Pulmonary artery endothelial cell (primary cell): ENCODE data around the gene NIP7. TPM values are rescaled to one million over a fixed set of nuclear protein-coding genes. Genes with fewer than 3 reads are reported as not detected.

Experiments
- DNase-seq: peaks from one replicate; pipeline ENCODE4 v3.0.0-alpha.2; 2011; ENCODE audit warnings: low read depth, low spot score
- total RNA-seq: library from RNA; depleted of rRNA; stranded (reverse); fragments of >200 nt; gene quantifications from 2 replicates; pipeline ENCODE4 v1.2.3, GENCODE V29; 2014

NIP7 gene
- total RNA-seq, 1 donor from 2014 or later: 39.8 TPM

DNA sequence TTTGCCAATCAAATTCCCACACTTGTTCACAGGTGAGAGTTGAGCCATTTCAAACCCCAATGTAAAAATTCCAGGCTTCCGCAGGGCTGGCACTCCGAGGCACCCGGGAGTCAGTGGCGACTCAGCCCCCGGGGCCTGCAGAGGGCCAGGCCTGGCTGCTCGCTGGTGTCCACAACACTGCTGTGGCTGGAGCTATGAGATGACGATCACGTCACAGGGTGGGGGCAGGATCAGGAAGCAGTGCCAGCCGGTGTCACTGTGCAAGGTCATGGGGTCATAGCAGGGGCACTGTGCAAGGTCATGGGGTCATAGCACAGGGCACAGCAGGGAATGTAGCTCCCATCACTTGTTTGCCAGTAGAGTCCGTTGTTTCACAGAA is 20.7 kb upstream of the NIP7 start:
- DNase-seq: no peak

DNA sequence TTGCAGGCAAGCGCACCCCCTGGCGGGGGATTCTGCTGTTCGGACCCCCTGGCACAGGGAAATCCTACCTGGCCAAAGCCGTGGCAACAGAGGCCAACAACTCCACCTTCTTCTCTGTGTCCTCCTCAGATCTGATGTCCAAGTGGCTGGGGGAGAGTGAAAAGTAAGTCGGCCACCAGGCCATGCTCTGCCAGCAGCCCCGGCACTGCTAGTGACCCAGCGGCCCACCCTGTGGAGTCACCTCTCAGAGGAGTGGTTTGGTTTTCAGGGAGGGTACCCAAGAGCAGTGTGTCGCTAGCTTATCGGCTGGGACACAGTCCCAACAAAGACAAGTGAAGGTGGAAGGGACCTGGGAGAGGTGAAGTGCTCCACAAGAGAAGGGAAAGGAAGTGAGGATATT is 20.2 kb upstream of the NIP7 start:
- DNase-seq: no peak

DNA sequence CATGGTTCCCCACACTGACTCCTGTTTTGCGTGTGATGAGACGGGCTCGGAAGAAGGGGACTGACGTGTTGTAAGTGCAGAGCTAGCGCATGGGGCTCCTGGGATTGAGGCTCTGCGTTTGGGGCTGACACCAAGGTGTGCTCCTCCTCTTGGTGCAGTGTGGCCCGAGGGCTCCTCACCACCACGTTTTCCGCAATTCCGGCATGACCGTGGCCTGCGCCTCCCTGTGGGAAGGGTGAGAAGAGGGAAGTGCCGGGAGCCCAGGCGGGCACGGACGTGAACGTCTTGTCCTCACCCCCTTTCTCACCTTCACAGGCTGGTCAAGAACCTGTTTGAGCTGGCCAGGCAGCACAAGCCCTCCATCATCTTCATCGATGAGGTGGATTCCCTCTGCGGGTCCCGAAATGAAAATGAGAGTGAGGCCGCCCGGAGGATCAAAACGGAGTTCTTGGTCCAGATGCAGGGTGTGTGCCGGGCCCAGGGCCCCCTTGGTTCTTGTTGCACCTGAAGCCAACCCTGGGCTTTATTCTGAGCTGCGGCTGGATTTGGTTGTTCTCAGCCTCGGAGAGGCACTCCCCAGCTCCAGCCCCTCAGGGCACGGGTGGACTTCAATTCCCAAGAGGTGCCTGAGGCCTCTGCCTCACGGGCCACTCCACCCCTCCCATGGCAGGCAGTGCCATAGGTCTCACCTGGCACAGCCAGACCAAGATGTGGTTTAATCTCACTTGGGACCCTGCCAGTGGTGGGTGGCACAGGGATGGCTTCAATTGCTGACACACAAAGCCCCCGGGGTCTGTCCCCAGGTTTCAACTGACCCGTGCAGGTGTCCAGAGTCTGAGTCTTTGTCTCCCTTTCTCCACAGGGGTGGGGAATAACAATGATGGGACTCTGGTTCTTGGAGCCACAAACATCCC is 19.5 kb upstream of the NIP7 start:
- DNase-seq: no peak

DNA sequence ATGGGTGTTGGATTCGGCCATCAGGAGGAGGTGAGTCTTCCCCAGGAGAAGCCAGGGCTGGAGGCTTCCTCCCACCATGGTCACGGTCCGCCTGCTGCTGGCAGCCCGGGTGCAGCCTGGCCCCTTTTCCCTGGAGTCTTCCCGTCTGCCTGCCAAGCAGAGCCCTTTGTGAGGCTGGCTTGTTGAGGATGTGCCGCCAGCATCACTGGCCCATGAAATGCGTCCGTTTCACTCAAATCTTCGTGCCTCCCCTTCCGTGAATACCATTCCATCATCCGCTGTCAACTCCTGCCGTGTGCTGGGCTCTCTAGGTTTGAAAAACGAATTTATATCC is 18.9 kb upstream of the NIP7 start:
- no peak for DNase-seq

DNA sequence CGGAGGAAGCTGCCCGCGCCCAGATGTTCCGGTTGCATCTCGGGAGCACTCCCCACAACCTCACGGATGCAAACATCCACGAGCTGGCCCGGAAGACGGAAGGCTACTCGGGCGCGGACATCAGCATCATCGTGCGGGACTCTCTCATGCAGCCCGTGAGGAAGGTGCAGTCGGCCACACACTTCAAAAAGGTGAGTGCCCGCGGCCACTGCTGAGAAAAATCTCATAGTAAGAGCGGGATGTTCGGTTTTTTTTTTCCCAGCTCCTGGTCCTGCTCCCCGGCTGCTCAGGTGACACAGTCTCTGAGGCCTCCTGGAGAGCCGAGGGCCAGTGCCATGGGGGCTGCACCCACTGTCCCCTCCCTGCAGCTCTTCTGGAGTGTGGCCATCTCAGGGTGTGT is 18.5 kb upstream of the NIP7 start:
- no peak for DNase-seq

DNA sequence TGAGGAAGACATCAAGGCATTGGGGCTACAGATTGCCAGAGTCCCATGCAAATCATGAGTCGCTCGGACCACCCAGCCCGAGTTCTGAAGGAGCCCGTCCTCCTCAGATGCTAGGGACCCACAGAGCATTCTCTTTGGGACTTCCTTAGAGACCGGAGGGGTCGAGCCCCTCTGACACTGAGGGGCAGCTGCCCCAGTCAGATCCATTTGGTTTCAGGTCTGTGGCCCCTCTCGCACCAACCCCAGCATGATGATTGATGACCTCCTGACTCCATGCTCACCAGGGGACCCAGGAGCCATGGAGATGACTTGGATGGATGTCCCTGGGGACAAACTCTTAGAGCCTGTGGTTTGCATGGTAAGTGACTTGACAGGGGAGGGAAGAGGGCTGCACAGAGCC is 17.2 kb upstream of the NIP7 start:
- no peak for DNase-seq

DNA sequence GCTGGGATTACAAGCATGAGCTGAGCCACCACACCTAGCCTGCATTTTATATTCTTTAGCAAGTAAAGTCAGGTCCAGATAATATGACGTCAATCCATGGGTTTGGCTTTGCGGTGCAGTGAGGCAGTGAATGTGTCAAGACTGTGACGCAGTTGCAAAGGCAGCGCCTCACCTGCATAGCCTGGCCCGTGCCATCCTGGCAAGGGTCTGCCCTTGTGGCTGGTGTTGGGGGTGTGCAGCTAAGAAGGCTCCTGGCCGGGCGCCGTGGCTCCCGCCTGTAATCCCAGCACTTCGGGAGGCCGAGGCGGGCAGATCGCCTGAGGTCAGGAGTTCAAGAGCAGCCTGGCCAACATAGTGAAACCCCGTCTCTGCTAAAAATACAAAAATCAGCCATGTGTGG is 16.2 kb upstream of the NIP7 start:
- DNase-seq: no peak

DNA sequence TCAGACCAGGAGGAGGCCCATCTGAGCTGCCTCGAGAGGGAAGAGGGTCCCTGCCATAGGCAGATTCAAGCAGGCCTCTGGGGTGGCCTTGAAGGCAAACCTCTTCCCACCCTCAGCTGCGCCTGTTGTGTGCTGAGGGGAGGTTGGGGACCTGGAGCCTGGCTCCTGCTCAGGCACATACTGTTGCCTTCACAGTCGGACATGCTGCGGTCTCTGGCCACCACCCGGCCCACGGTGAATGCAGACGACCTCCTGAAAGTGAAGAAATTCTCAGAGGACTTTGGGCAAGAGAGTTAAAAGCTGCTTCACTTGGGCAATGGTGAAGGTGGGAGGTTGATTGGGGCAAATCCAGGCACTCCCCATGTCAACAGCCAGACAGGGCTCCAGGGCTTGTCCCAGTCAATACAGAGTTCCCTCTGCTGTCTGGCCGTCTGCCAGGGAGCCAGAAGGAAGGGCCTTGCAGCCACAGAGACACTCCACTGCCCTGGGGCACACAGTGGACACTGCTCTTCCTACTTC is 15.5 kb upstream of the NIP7 start:
- DNase-seq: no peak

DNA sequence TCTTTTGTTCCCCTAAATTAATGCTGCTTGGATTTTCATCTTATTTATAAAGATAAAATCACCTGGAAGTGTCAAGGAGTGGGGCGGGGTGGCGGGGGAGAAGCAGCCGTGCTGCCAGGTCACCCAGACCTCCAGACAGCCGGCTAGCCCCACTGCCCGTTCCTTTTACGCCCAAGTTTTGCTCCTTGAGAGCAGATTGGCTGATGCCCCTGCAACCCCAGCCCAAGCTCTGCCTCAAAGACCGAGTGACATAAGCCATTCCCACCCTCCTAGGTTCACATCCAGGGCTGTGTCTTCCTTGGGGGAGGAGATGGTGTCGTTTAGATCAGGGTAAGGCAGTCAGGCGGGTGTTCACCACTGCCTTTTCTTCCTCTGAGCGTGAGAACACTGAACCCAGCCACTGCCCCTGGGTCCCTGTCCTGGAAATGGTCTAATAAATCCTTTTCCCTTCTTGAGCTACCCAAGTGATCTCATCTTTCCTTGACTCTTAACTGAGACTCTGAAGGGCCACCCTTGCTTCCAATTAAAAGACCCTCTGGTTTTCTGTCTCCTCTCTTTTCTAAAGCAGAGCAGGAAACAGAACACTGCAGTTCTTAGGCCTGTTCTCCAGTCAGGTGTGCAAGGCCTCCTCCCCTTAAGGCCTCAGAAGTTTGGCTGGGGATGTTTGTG is 14.9 kb upstream of the NIP7 start:
- DNase-seq: no peak

DNA sequence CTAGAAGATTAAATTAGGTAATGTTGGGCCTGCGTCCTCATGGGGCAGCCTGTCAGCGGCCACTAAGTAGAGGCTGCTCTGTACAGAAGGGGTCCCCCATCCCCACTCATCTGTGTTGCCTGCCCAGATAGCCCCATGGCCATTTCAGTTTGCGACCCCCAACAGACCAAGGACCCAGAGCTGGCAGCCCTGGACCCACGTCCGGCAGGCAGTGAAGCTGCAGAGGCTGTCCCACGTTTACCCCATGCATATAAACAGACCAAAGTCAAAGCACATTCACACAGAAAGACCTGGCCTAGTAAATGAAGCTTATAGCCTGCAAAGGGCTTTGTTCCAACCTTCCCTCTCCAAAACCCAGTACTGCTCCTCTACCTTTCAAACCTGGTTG is 13.8 kb upstream of the NIP7 start:
- no peak for DNase-seq

DNA sequence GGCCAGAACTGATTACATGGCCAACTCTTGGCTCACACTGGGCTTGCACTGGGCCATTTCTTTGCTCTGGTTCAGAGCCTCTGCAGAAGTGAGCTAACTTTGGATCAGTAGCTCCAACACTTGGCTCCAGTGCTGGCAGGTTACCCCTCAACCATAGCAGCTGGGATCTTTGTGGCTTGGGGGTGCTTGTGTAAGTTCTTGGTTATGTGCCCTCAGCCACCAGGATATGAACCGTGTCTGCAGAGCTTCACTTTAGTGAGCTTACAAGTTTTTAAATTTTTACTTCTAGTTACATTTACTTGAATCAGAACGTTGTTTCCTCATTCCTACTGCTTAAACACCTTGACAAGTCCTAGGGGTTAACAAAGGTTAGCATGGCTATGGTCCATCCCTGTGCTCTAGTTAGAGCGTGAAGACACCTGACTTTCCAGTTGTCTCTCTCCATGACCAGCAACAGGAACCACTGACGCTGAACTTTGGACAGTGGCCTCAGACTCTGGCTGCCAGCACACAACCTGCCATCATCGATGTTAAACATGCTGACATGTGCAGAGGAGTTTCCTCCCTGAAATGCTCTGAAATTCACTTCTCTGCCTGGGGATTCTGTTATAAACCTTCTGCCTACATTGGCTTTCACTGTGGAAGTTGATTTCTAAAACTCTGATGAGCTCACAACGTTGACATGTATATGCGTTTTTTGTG is 13.2 kb upstream of the NIP7 start:
- DNase-seq: no peak

DNA sequence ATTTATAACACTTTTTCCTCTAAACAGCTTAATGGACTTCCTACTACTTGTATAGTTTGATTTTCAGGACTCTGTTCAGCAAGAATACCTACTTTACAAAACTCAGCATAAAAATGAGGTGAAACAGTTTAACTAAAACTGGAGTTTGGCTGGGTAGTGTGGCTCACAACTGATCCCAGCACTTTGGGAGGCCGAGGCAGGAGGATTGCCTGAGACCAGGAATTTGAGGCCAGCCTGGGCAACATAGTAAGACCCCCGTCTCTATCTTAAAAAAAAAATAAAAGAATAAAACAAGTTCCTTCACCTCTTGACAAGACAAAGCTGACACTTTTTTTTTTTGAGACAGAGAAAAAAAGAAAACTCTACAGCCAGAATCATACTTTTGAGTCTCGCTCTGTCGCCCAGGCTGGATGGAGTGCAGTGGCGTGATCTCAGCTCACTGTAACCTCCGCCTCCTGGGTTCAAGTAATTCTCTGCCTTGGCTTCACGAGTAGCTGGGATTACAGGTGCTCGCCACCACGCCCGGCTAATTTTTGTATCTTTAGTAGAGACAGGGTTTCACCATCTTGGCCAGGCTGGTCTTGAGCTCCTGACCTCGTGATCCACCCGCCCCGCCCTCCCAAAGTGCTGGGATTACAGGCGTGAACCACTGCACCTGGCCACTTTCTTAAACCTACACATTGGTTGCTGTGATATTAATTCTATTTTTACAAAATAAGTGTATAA is 11.8 kb upstream of the NIP7 start:
- DNase-seq: no peak

DNA sequence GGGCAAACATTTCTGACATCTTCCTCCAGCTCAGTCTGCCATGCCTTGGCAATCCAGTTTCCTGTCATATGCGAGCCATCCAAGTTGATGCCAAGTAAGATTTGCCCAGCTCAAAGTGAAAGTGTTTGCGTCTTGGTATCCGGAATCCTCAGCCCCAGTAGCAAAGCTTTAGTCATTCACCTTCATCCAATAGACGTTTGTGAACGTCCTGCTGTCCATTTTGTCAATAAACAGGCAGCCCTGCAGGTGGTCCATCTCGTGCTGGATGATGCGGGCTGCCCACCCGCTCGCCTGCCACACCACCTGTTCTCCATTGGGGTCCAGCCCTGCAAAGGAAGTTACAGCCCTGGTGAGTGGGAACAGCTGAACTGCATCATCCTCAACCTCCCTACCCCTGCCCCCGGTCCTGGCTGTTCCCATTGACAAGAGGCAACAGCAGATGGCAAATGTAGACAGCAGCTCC is 10.7 kb upstream of the NIP7 start:
- DNase-seq: peak; percentile 26

DNA sequence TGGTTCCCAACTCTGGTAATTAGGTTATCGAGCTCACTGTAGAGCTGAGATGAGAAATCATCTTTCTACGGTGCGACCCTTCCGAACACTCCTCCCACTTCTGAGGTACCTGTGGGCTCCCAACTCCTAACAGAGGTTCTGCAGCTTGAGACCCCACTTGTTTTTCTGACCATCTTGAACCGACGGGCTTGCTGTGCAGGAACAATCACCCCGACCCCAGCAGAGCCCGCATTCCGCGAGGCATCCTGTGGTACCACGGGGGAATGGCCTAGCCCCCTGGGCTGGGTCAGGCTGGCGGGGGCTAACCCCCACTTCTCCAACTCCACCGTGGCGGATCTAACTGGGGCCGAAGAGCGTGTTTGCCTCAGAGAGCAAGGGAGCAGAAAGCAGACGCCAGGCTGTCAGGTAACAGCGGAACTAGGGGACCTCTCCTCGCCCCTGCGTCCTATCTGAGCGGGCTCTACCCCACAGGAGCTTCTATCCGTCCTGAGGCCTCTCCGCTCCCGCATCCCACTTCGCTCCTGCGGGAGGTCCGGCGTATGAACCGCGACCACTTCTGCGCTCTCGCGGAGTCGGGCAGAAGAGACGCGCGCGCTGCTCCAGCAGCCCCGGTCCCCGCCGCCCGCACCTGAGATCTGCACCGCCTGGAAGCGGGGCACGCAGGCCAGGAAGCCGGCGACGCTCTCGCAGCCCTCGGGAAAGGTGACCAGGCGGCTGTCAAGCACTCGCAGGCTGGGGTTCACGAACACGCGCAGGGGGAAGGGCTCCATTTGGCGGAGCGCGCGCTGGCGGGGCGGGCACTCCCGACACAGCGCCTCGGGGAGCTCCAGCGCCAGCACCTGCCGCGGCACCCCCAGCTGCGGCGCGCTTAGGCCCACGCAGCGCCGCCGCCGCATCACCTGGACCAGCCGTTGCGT is 9.9 kb upstream of the NIP7 start:
- no peak for DNase-seq

DNA sequence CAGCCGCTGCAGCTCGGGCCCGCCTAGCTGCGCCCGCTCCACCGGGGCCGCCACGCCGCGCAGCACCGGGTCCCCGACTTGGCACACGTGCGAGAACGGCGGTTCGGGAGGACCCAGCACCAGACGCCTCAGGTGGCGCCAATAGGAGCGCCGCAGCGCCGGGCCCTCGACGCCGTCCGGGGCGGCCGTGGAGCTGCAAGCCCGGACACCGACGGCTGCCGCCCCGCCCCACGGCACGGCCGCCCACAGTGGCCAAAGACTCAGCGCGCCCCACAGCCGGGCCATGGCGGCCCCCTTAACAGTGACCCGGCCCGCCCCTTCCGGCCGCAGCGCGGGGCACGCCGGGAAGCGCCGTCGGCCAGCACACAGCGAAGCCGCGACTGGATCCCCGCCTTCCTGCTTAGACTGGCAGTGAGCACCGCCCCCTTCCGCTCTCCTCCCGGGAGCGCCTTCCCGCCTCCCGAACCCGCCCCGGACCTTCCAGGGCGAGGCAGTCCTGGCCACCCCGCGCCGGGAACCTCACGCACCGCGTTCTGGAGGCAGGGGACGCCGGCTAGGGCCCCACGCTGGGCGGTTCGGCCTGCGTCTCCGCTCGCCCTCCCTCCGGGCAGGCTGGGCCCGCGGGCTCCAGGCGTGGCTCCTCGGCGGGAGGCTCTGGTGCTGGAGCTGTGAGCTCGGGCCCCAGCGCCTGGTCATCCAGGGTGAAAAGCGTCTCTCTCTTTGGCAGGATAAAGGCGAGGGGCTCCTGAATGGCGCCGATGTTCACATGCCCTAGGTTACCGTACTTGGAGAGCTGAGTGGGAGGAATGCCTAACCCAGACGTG is 9.1 kb upstream of the NIP7 start, which contains the start of gene PDF:
Gene PDF (minus strand): TSS at position 303 of the 824 bp plus-strand sequence. CDS start 18 bp downstream, at position 285.
- peak; percentile 77 for DNase-seq

DNA sequence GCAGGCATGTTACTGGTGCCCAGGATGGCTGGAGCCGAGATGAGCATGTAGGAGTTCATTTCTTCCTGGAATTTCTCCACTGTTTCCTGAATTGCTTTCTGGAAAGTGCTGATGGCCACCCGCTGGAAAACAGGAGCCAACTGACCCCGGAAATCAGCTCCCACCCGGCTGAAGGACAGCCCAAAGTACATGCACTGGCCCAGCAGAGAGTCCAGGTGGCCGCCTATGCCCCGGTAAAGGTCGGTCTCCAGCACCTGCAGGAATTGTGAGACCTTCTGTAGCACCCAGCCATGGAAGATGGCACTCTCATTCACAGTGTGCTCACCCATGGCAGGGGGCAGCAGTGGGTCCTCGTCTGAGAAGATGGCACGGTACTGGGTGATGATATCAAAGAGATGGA is 4.9 kb upstream of the NIP7 start:
- no peak for DNase-seq

DNA sequence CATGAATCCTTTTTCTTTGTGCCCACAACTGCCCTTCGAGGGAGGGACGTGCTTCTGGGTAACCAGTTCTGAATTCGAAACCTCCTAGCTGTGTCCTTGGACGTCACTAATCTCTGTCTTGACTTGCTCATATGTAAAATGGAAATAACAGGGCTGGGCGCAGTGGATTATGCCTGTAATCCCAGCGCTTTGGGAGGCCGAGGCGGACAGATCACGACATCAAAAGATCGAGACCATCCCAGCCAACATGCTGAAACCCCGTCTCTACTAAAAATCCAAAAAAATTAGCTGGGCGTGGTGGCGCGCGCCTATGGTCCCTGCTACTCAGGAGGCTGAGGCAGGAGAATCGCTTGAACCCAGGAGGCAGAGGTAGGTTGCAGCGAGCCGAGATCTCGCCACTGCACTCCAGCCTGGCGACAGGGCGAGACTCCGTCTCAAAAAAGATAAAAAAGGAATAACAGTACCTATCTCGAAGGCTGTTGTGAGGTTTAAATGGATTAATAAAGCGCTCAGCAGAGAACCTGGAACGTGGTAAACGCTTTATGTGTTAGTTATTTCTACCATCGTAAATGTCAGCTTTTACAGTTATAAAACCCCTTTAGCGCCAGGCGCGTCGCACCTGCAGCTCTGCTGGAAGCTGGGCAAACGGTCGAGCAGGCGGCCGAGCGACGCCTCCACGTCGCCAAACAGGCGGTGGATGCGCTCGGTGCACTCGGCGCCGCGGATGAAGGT is 849 bp upstream of the NIP7 start:
- DNase-seq: no peak

DNA sequence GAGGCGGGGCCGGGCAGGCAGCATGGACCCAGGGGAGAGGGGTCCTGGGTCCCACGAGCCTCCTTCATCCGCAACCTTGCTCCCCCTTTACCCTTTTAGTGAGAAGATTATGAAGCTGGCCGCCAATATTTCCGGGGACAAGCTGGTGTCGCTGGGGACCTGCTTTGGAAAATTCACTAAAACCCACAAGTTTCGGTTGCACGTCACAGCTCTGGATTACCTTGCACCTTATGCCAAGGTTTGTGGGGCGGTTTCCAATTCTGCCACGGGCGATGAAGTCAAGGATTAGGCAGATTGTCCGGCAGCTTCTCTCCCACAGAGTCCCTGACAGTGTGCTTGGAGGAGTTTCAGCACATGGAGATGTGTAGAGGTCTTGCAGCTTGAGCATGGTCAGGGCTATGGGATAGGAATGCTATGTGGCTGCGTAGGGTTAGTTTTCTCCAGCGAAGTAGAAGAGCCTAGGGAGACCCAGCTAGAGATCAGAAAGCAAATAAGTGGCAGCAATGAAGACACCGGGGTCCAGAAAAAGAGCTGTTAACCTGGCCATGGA is 598 bp downstream of the NIP7 start:
- no peak for DNase-seq
